Mucosa of descending colon (tissue), 3 donors: ENCODE measurements around the gene B3GALT6. TPM values are rescaled to one million over a fixed set of nuclear protein-coding genes. Genes with fewer than 3 reads are reported as not detected.

Experiments
- ATAC-seq: fragments of 200-7000 bp; cut with Tn5 transposase; one replicate; pipeline ENCODE4 v1.9.1; 2020; ENCODE audit warnings: mild to moderate bottlenecking, moderate library complexity
- DNase-seq, 3 donors: peaks; one replicate each; pipeline ENCODE4 v3.0.0-alpha.2; 2020
- H3K36me3 ChIP-seq: fragments of 200-600 bp; one replicate; pipeline ENCODE4 v1.8.0; 2021; ENCODE audit warnings: low read depth, mild to moderate bottlenecking
- H3K4me1 ChIP-seq: fragments of 200-600 bp; one replicate; pipeline ENCODE4 v1.8.0; 2021; ENCODE audit warnings: low read depth, mild to moderate bottlenecking
- H3K4me3 ChIP-seq: fragments of 200-600 bp; one replicate; pipeline ENCODE4 v1.8.0; 2021; ENCODE audit warnings: mild to moderate bottlenecking
- H3K9me3 ChIP-seq: fragments of 200-600 bp; one replicate; pipeline ENCODE4 v1.8.0; 2021; ENCODE audit warnings: mild to moderate bottlenecking
- intact Hi-C, 2 donors: fragments of 100-400 bp; cut with DNase I in 1 of 2; cut with micrococcal nuclease in 1 of 2; formaldehyde crosslinking; loops; one replicate each; pipeline versions ENCODE4 v1.11.0 to v1.11.1; 2022; cut with DNase I, micrococcal nuclease
- total RNA-seq, 3 donors: library from RNA; stranded (reverse); fragmentation: NEBNext Ultra II Directional in 2 of 3; extraction: Animal tissue kit (Norgen Biotek cat#: 25700) in 2 of 3; gene quantifications; one replicate each; pipeline versions ENCODE4 v1.2.1 to v1.2.4, GENCODE V29; 2021 to 2023
- TF ChIP-seq, protein P1 (sequence below): fragments of 200-600 bp; IDR thresholded peaks from one replicate; pipeline ENCODE4 v1.8.0; 2022; ENCODE audit warnings: antibody characterized with exemption, mild to moderate bottlenecking
- donor health status: DM: no; HTN: no; CAD: no; lungs with moderate emphysema.
- donor health status: DM: no; HTN: no; CAD: no.
- donor health status: DM: no; HTN: yes; CAD: no.

Gene B3GALT6
- total RNA-seq, 3 donors from 2014 or later, result 7.3 to 12.5 (median 9.0) TPM

DNA sequence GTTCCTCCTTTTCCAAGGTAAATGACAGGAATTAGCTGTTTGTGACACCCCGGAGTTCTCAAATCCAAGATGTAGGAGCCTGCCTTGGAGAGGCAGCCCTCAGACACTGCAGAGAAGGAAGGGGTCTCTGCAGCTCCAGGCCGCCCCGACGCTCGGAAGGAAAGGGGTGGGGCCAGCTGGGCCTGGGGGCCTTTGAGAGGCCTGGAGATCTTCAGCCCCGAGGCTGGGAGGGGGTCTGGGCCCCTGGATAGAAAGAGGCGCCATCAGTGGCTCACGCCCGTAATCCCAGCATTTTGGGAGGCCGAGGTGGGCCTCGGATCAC lies 24.5 kb upstream of the B3GALT6 start:
- TF ChIP-seq, protein P1, sequence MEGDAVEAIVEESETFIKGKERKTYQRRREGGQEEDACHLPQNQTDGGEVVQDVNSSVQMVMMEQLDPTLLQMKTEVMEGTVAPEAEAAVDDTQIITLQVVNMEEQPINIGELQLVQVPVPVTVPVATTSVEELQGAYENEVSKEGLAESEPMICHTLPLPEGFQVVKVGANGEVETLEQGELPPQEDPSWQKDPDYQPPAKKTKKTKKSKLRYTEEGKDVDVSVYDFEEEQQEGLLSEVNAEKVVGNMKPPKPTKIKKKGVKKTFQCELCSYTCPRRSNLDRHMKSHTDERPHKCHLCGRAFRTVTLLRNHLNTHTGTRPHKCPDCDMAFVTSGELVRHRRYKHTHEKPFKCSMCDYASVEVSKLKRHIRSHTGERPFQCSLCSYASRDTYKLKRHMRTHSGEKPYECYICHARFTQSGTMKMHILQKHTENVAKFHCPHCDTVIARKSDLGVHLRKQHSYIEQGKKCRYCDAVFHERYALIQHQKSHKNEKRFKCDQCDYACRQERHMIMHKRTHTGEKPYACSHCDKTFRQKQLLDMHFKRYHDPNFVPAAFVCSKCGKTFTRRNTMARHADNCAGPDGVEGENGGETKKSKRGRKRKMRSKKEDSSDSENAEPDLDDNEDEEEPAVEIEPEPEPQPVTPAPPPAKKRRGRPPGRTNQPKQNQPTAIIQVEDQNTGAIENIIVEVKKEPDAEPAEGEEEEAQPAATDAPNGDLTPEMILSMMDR, result no peak
- intact Hi-C loops, result no loop called here
- peak in 1 of 3 donors; percentile 23 for DNase-seq
- H3K4me3 ChIP-seq, result no peak overlapping the region
- H3K9me3 ChIP-seq, result no peaks in the 10 kb centered on the region
- peaks cover 14% of the 10 kb centered on the region for H3K4me1 ChIP-seq
- H3K36me3 ChIP-seq, result no peaks in the 10 kb centered on the region
- no peak for ATAC-seq

DNA sequence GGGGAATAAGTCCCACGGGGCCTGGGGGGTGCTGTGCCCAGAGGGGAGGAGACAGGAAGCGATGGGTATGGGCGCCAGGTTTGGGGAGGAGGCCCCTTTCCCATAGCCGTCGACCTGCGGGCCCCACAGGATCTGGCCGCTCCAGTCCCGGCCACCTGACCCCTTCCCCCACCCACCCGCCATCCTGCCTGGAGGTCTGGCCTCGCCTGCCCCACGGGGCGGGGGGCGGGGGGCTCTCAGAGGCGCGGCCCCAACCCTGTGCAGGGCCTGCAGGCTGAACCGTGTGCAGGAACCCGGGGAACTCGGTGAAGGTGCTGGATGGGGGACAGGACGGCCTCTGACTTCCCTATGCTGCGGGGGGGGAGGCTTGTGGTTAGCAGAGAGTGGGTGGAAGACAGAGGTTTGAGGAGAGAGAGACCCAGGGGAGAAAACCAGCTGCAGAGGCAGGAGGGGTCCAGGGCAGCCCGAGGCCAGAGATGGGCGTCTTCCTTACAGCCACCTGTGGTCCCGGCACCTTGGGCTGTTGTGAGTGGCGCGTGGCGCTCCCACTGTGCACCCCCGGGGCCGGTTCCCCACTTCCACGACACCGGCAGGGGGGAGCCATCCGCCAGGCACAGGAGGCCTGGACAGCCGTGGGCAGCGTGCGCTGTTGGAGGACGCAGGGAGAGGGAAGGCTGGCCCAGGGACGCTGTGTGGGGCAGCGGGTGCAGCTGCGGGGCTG lies 23.2 kb upstream of the B3GALT6 start:
- intact Hi-C loops, result no loop called here
- Histone ChIP-seq H3K36me3 (no peaks in the 10 kb centered on the region), H3K9me3 (no peaks in the 10 kb centered on the region), H3K4me3 (no peak overlapping the region), H3K4me1 (peaks cover 17% of the 10 kb centered on the region)
- TF ChIP-seq, protein P1, result no peak
- peak; percentile 33 to 67 (median 54) for DNase-seq
- ATAC-seq, result peak; percentile 15

DNA sequence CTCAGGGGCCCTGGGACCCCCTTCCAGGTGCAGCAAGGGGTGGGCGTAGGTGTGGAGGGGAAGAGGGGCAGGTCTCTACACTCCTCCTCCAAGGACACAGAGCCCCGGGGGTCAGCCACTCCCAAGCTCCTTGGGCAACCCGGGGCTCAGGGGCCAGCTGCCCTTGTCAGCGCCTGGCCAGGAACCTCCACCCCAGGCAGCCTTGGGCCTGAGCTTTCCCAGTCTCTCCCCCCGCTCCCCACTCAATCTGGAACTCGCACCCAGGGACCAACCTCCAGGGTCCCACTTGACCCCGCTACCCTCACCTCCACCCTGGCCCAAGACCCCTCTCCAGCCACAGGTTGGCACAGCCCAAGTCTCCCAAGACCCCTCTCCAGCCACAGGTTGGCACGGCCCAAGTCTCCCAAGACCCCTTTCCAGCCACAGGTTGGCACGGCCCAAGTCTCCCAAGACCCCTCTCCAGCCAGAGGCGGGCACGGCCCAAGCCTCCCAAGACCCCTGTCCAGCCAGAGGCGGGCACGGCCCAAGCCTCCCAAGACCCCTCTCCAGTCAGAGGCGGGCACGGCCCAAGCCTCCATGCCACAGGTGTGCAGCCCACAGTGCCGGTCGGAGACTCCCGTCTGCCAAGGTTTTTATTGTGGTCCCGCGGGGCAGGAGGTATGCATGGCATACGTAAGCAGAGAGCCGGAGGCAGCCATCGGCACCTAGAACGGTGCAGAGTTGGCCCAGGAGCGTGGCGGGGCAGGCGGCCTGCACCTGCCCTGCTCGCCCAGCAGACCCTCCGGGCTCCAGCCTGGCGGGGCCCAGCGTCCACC lies 21.1 kb upstream of the B3GALT6 start:
- TF ChIP-seq, protein P1, result no peak
- H3K4me3 ChIP-seq, result no peak overlapping the region
- ATAC-seq (no peak), DNase-seq (peak in 2 of 3 donors; percentile 23 to 46)
- no peaks in the 10 kb centered on the region for H3K9me3 ChIP-seq
- H3K4me1 ChIP-seq, result peaks cover 24% of the 10 kb centered on the region
- intact Hi-C loops, result no loop called here
- no peaks in the 10 kb centered on the region for H3K36me3 ChIP-seq

DNA sequence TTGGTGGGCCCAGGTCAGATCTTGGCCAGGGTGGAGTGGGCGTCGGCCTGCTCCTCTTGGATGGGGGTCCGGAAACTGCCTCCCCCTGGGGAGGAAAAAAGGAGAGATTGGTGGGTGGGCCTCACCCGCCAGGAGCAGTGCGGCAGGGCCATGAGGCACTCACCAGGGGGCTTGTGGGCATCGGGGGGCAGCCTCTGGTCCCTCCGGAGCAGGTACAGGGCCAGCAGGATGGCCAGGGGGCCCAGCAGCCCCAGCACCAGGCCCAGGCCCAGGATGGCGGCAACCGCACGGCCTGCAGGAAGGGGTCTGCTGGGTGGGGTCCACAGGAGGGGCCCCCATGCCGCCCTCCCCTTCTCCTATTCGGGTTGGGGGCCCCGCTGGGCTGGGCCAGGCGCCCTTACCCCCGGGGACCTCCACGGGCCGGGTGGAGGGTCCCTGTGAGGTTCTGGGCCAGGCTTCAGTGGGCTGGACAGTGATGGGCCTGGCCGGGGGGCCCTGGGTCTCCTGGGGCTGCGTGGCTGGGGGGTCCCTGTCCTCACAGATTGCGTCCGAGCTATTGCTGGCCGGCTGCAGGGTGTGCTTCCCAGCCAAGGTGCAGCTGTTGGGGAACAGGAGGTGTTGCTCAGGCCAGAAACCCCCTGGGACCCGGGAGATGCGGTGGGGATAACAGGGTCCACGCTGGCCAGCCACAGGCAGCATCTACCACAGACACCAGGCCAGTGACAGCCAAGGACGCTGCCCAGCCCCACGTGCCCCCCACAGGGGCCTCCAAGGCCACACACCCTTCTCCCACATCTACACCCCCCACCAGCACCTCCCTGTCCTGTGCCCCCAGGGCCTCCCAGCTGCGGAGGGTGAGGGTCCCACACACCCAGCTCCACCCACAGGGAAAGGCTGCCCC lies 20.2 kb upstream of the B3GALT6 start:
- intact Hi-C loops, result no loop called here
- TF ChIP-seq, protein P1, result no peak
- no peak overlapping the region for H3K4me3 ChIP-seq
- H3K36me3 ChIP-seq, result peaks cover under 1% of the 10 kb centered on the region
- H3K4me1 ChIP-seq, result peaks cover 17% of the 10 kb centered on the region
- DNase-seq (peak in 2 of 3 donors; percentile 30 to 52), ATAC-seq (no peak)
- H3K9me3 ChIP-seq, result no peaks in the 10 kb centered on the region

DNA sequence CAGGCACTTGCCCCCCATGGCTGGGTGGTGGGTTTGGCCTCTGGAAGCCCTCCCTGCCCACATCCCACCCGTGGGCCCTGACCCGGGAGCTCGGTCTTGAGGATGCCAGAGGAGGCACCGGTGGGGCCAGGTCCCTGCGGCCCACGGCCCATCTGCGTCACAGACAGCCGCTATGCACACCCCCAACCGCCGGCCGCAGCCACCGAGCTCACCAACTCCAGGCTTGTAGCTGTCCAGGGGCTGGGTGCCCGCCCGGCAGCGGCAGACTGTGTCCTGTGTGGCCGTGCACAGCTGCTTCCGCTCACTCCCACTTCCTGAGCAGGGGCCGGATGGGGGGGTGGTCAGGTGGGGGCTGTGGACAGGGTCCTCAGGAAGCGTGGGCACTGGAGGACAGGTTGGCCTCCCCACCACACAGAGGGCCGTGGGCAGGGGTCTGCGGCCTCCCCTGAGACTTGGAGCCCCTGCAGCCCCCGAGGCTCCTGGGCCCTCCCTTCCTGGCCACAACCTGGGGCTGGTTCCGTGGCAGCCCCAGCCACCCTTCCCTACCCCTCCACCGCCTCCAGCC lies 19.2 kb upstream of the B3GALT6 start:
- peak; percentile 38 for ATAC-seq
- no peak overlapping the region for H3K4me3 ChIP-seq
- peaks cover 17% of the 10 kb centered on the region for H3K4me1 ChIP-seq
- TF ChIP-seq, protein P1, result no peak
- H3K9me3 ChIP-seq, result no peaks in the 10 kb centered on the region
- intact Hi-C loops, result no loop called here
- DNase-seq, result peak in 2 of 3 donors; percentile 69 to 84
- peaks cover 7% of the 10 kb centered on the region for H3K36me3 ChIP-seq
